GM23338 (cell line): ENCODE data around the gene PAX5. TPM values are rescaled to one million over a fixed set of nuclear protein-coding genes. Genes with fewer than 3 reads are reported as not detected.

Experiments
- ATAC-seq: fragments of 200-7000 bp; cut with Tn5 transposase; 3 replicates; pipeline ENCODE4 v1.9.1; 2020
- DNase-seq: peaks from one replicate; pipeline ENCODE4 v3.0.0-alpha.2; 2015; ENCODE audit warnings: low spot score
- H2AFZ ChIP-seq: fragments of 200-600 bp; sonication (generic); 2 replicates; pipeline ENCODE4 v1.8.0; 2016; ENCODE audit warnings: antibody characterized with exemption, mild to moderate bottlenecking, moderate library complexity
- H3F3A ChIP-seq: fragments of 200-600 bp; sonication (generic); replicated peaks from 2 replicates; pipeline ENCODE4 v1.8.0; 2017; ENCODE audit warnings: antibody characterized with exemption, mixed run types, low read depth
- H3K27ac ChIP-seq: fragments of 200-600 bp; sonication (generic); 2 replicates; pipeline ENCODE4 v1.6.1; 2016; ENCODE audit warnings: low read depth
- H3K27me3 ChIP-seq: fragments of 200-600 bp; sonication (generic); 2 replicates; pipeline ENCODE4 v1.8.0; 2016; ENCODE audit warnings: mild to moderate bottlenecking, mixed run types, moderate library complexity; ENCODE audit not compliant: insufficient read depth
- H3K36me3 ChIP-seq: fragments of 200-600 bp; sonication (generic); 2 replicates; pipeline ENCODE4 v1.8.0; 2016; ENCODE audit warnings: mild to moderate bottlenecking; ENCODE audit not compliant: insufficient read depth
- H3K4me1 ChIP-seq: fragments of 200-600 bp; sonication (generic); 2 replicates; pipeline ENCODE4 v1.8.0; 2016; ENCODE audit warnings: mild to moderate bottlenecking, moderate library complexity; ENCODE audit not compliant: insufficient read depth
- H3K4me2 ChIP-seq: fragments of 200-600 bp; sonication (generic); 2 replicates; pipeline ENCODE4 v1.7.1; 2017; ENCODE audit warnings: mixed run types
- H3K4me3 ChIP-seq: fragments of 200-600 bp; sonication (generic); 2 replicates; pipeline ENCODE4 v1.6.1; 2016; ENCODE audit warnings: mixed run types
- H3K79me2 ChIP-seq: fragments of 200-600 bp; sonication (generic); replicated peaks from 2 replicates; pipeline ENCODE4 v1.8.0; 2017; ENCODE audit warnings: mild to moderate bottlenecking; ENCODE audit not compliant: insufficient read depth
- H3K9me2 ChIP-seq: fragments of 200-600 bp; sonication (generic); 2 replicates; pipeline ENCODE4 v1.8.0; 2017; ENCODE audit not compliant: insufficient read depth
- H4K20me1 ChIP-seq: fragments of 200-600 bp; sonication (generic); replicated peaks from 2 replicates; pipeline ENCODE4 v1.8.0; 2017; ENCODE audit warnings: mild to moderate bottlenecking; ENCODE audit not compliant: insufficient read depth
- H3K27ac Mint-ChIP-seq: 2 replicates; pipeline ENCODE4 v1.8.0; 2020; ENCODE audit warnings: inconsistent platforms, mild to moderate bottlenecking, moderate library complexity, mixed read lengths
- H3K27me3 Mint-ChIP-seq: 3 replicates; pipeline ENCODE4 v1.8.0; 2022; ENCODE audit warnings: low read depth, mild to moderate bottlenecking, moderate library complexity, mixed read lengths, inconsistent platforms; ENCODE audit not compliant: insufficient read depth, poor library complexity
- H3K36me3 Mint-ChIP-seq: 3 replicates; pipeline ENCODE4 v1.8.0; 2021; ENCODE audit warnings: low read depth, mild to moderate bottlenecking, inconsistent platforms, moderate library complexity, mixed read lengths
- H3K4me1 Mint-ChIP-seq: 3 replicates; pipeline ENCODE4 v1.8.0; 2020; ENCODE audit warnings: mild to moderate bottlenecking, inconsistent platforms, mixed read lengths
- H3K4me3 Mint-ChIP-seq: 3 replicates; pipeline ENCODE4 v1.8.0; 2021; ENCODE audit warnings: moderate library complexity, mild to moderate bottlenecking, inconsistent platforms, mixed read lengths
- H3K9me3 Mint-ChIP-seq: 3 replicates; pipeline ENCODE4 v1.8.0; 2020; ENCODE audit warnings: moderate library complexity, mild to moderate bottlenecking, inconsistent platforms, mixed read lengths
- CREB1 ChIP-seq: fragments of 250-450 bp; sonication (Bioruptor Pico); IDR thresholded peaks from 2 replicates; pipeline ENCODE4 v1.5.0; 2020; ENCODE audit warnings: low read depth, mild to moderate bottlenecking, moderate library complexity
- EZH2 ChIP-seq: fragments of 200-600 bp; sonication (generic); IDR thresholded peaks from one replicate; pipeline ENCODE4 v1.8.0; 2017; ENCODE audit warnings: antibody characterized with exemption, mild to moderate bottlenecking, low read depth; ENCODE audit not compliant: unreplicated experiment
- EZH2phosphoT487 ChIP-seq: fragments of 200-600 bp; sonication (generic); IDR thresholded peaks from one replicate; pipeline ENCODE4 v1.8.1; 2018; ENCODE audit warnings: antibody characterized with exemption; ENCODE audit not compliant: unreplicated experiment
- JUNB ChIP-seq: IDR thresholded peaks from one replicate; pipeline ENCODE4 v1.6.1; 2016; ENCODE audit warnings: antibody characterized with exemption; ENCODE audit not compliant: unreplicated experiment
- NANOG ChIP-seq: IDR thresholded peaks from 2 replicates; pipeline ENCODE4 v1.6.1; 2016; ENCODE audit warnings: antibody characterized with exemption, borderline replicate concordance
- POLR2AphosphoS5 ChIP-seq: IDR thresholded peaks from 2 replicates; pipeline ENCODE4 v1.6.1; 2016; ENCODE audit warnings: antibody characterized with exemption, low read depth
- REST ChIP-seq: IDR thresholded peaks from one replicate; pipeline ENCODE4 v1.6.1; 2018; ENCODE audit warnings: antibody characterized with exemption; ENCODE audit not compliant: unreplicated experiment
- STAT1 ChIP-seq: IDR thresholded peaks from one replicate; pipeline ENCODE4 v1.6.1; 2016; ENCODE audit warnings: antibody characterized with exemption; ENCODE audit not compliant: unreplicated experiment
- ZNF114 ChIP-seq: fragments of 250-450 bp; sonication (Bioruptor Pico); IDR thresholded peaks from 2 replicates; pipeline ENCODE4 v1.5.0; 2020; ENCODE audit warnings: mild to moderate bottlenecking, moderate library complexity
- polyA plus RNA-seq: library from polyadenylated mRNA; unstranded; fragments of >200 nt; fragmentation: Nextera tagmentation; extraction: Ambion mirVana; gene quantifications from 2 replicates; pipeline ENCODE4 v1.2.1, GENCODE V29; 2016
- total RNA-seq: library from RNA; depleted of rRNA; stranded (reverse); fragments of >200 nt; shearing (Covaris generic); gene quantifications from 2 replicates; pipeline ENCODE4 v1.2.3, GENCODE V29; 2014
- TF ChIP-seq, protein P1 (sequence below), 2 experiments: fragments of 200-600 bp in 1 of 2; sonication (generic) in 1 of 2; conservative IDR thresholded peaks; 2 replicates each; pipeline versions ENCODE4 v1.5.1 to v1.6.1; 2016 to 2017; ENCODE audit warnings: antibody characterized with exemption in 2 of 2, low read depth in 2 of 2, mild to moderate bottlenecking in 2 of 2, moderate library complexity in 1 of 2

Gene PAX5
- total and polyA plus RNA-seq, 2 experiments from 2014 or later: 0.17 to 0.60 TPM

- no peaks in the 10 kb centered on the region for H3K9me3 Mint-ChIP-seq
- H3K27ac Mint-ChIP-seq: no peak overlapping the region
- DNase-seq (peak; percentile 50), ATAC-seq (peak; percentile 31)
- Histone ChIP-seq H3K36me3 (no peaks in the 10 kb centered on the region), H3F3A (peaks cover 3% of the 10 kb centered on the region; the same call in 1 of the 2 replicates), H3K27ac (no peak overlapping the region), H3K9me2 (no peaks in the 10 kb centered on the region), H3K79me2 (no peaks in the 10 kb centered on the region), H3K27me3 (peaks cover 93% of the 10 kb centered on the region), H4K20me1 (0 out of 2 replicates have a peak, but pooled peaks cover 11% of the 10 kb centered on the region), H3K4me3 (peak overlapping the region; percentile 75), H3K4me1 (peaks cover 16% of the 10 kb centered on the region), H3K4me2 (peak overlapping the region; percentile 93), H2AFZ (peak overlapping the region; percentile 76)
- peaks cover 22% of the 10 kb centered on the region for H3K4me1 Mint-ChIP-seq
- H3K36me3 Mint-ChIP-seq: no peaks in the 10 kb centered on the region
- H3K27me3 Mint-ChIP-seq: peaks cover 76% of the 10 kb centered on the region
- TF ChIP-seq EZH2phosphoT487: peak; percentile 63
- TF ChIP-seq NANOG: no peak
- TF ChIP-seq EZH2: peak; percentile 86
- peak overlapping the region; percentile 72 for H3K4me3 Mint-ChIP-seq
These were observed 47.3 kb downstream of the PAX5 start for GRCh38 chr9:36986468-36987408.

GRCh38 chr9:36985769-36986467 lies 48.1 kb downstream of the PAX5 start:
- no peaks in the 10 kb centered on the region for H3K9me3 Mint-ChIP-seq
- Histone ChIP-seq H4K20me1 (0 out of 2 replicates have a peak, but pooled peaks cover 11% of the 10 kb centered on the region), H3K36me3 (no peaks in the 10 kb centered on the region), H2AFZ (no peak overlapping the region), H3F3A (peaks cover 3% of the 10 kb centered on the region; the same call in 1 of the 2 replicates), H3K79me2 (no peaks in the 10 kb centered on the region), H3K27ac (no peak overlapping the region), H3K4me3 (peak overlapping the region; percentile 75), H3K9me2 (no peaks in the 10 kb centered on the region), H3K4me1 (peaks cover 20% of the 10 kb centered on the region), H3K27me3 (peaks cover 96% of the 10 kb centered on the region), H3K4me2 (peak overlapping the region; percentile 93)
- H3K27ac Mint-ChIP-seq: no peak overlapping the region
- H3K4me3 Mint-ChIP-seq: peak overlapping the region; percentile 68
- peaks cover 24% of the 10 kb centered on the region for H3K4me1 Mint-ChIP-seq
- peaks cover 71% of the 10 kb centered on the region for H3K27me3 Mint-ChIP-seq
- DNase-seq (peak; percentile 86), ATAC-seq (peak; percentile 59)
- H3K36me3 Mint-ChIP-seq: no peaks in the 10 kb centered on the region
- TF ChIP-seq ZNF114 (CRISPR knock-in tag) (no peak), REST (no peak), EZH2 (peak; percentile 64), JUNB (no peak), EZH2phosphoT487 (peak; percentile 43), POLR2AphosphoS5 (no peak), STAT1 (no peak), CREB1 (CRISPR knock-in tag) (no peak)
- TF ChIP-seq, protein P1, sequence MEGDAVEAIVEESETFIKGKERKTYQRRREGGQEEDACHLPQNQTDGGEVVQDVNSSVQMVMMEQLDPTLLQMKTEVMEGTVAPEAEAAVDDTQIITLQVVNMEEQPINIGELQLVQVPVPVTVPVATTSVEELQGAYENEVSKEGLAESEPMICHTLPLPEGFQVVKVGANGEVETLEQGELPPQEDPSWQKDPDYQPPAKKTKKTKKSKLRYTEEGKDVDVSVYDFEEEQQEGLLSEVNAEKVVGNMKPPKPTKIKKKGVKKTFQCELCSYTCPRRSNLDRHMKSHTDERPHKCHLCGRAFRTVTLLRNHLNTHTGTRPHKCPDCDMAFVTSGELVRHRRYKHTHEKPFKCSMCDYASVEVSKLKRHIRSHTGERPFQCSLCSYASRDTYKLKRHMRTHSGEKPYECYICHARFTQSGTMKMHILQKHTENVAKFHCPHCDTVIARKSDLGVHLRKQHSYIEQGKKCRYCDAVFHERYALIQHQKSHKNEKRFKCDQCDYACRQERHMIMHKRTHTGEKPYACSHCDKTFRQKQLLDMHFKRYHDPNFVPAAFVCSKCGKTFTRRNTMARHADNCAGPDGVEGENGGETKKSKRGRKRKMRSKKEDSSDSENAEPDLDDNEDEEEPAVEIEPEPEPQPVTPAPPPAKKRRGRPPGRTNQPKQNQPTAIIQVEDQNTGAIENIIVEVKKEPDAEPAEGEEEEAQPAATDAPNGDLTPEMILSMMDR (conservative IDR thresholded peaks at IDR 0.05; ENCODE audit: low read depth in 2 of 2): no peak
